GM12878 (cell line): ENCODE measurements around the gene KANK4. TPM values are rescaled to one million over a fixed set of nuclear protein-coding genes. Genes with fewer than 3 reads are reported as not detected.

ENCODE experiments used
- ATAC-seq: fragments of 200-7000 bp; cut with Tn5 transposase; 3 replicates; pipeline ENCODE4 v1.9.1; 2020; ENCODE audit warnings: mild to moderate bottlenecking, moderate library complexity
- BruUV-seq: library from RNA; stranded (reverse); fragments of 400-500 nt; replicated peaks from 2 replicates; lab custom pipeline; 2021; lab: Mats Ljungman, UMichigan
- CTCF ChIA-PET: fragments of 300-600 bp; sonication (Branson Sonifier 250); formaldehyde crosslinking; extraction: SDS; loops from one replicate; lab custom pipeline; 2021; ENCODE audit warnings: inconsistent platforms; lab: Yijun Ruan, JAX
- POLR2A ChIA-PET: fragments of 350-600 bp; formaldehyde crosslinking; extraction: SDS; loops from one replicate; lab custom pipeline; 2021; ENCODE audit warnings: inconsistent platforms; lab: Charles Lee
- RAD21 ChIA-PET: fragments of 300-600 bp; sonication (Branson Sonifier 250); formaldehyde crosslinking; loops from one replicate; lab custom pipeline; 2023; ENCODE audit warnings: antibody characterized with exemption; ENCODE audit not compliant: unreplicated experiment; lab: Charles Lee
- SMC1A ChIA-PET: fragments of 300-600 bp; sonication (Branson Sonifier 250); formaldehyde crosslinking; loops from one replicate; lab custom pipeline; 2023; ENCODE audit not compliant: unreplicated experiment, uncharacterized antibody; lab: Charles Lee
- DNase-seq: peaks from one replicate; pipeline ENCODE4 v3.0.0-alpha.2; 2011; ENCODE audit warnings: low read depth, low spot score
- FAIRE-seq: peaks from 3 replicates; lab custom pipeline; 2011; peaks lifted over from hg19 to GRCh38; lab: Jason Lieb, UNC
- H2AFZ ChIP-seq: 2 replicates; pipeline ENCODE4 v1.6.0; 2011; ENCODE audit warnings: low read depth, low read length, control low read depth; ENCODE audit not compliant: control insufficient read depth
- H3K27ac ChIP-seq: 2 replicates; pipeline ENCODE4 v1.5.1; 2011; ENCODE audit warnings: control low read depth; ENCODE audit not compliant: control insufficient read depth, insufficient read depth
- H3K27me3 ChIP-seq, 2 experiments: replicated peaks in 1 of 2; 2 replicates each; pipeline versions ENCODE4 v1.6.0 to v1.6.1; 2011; ENCODE audit warnings: low read length in 1 of 2; ENCODE audit not compliant: control insufficient read depth in 2 of 2, insufficient read depth in 2 of 2
- H3K36me3 ChIP-seq, 2 experiments: 2 replicates each; pipeline ENCODE4 v1.5.1; 2011; ENCODE audit warnings: low read length in 1 of 2; ENCODE audit not compliant: control insufficient read depth in 2 of 2, insufficient read depth in 2 of 2
- H3K4me1 ChIP-seq: 2 replicates; pipeline ENCODE4 v1.6.1; 2011; ENCODE audit warnings: mild to moderate bottlenecking, low read length, moderate library complexity, mixed read lengths; ENCODE audit not compliant: control insufficient read depth, insufficient read depth
- H3K4me2 ChIP-seq: 2 replicates; pipeline ENCODE4 v1.6.0; 2011; ENCODE audit warnings: control low read depth; ENCODE audit not compliant: control insufficient read depth, insufficient read depth
- H3K4me3 ChIP-seq: fragments of 200-600 bp; sonication (generic); 2 replicates; pipeline ENCODE4 v1.5.1; 2016
- H3K79me2 ChIP-seq: 2 replicates; pipeline ENCODE4 v1.6.0; 2011; ENCODE audit warnings: low read length; ENCODE audit not compliant: control insufficient read depth, insufficient read depth
- H3K9ac ChIP-seq: 2 replicates; pipeline ENCODE4 v1.8.0; 2011; ENCODE audit warnings: low read length, control low read depth, mixed read lengths; ENCODE audit not compliant: control insufficient read depth, insufficient read depth
- H3K9me3 ChIP-seq: replicated peaks from 3 replicates; pipeline ENCODE4 v1.5.1; 2011; ENCODE audit warnings: mild to moderate bottlenecking, low read length; ENCODE audit not compliant: control insufficient read depth, insufficient read depth
- H4K20me1 ChIP-seq: 2 replicates; pipeline ENCODE4 v1.6.0; 2011; ENCODE audit not compliant: control insufficient read depth, insufficient read depth
- ASH2L ChIP-seq: fragments of 300-600, 200-600 bp; sonication (generic); IDR thresholded peaks from 2 replicates; pipeline ENCODE4 v1.6.1; 2017; ENCODE audit warnings: low read depth, mild to moderate bottlenecking, borderline replicate concordance
- BRCA1 ChIP-seq: IDR thresholded peaks from 2 replicates; pipeline ENCODE4 v1.6.1; 2011; ENCODE audit warnings: low read depth, low read length, improper control_type of control experiment
- CEBPB ChIP-seq, 2 experiments: fragments of 150-350 bp in 1 of 2; IDR thresholded peaks; 2 replicates each; pipeline ENCODE4 v1.6.1; 2012 to 2014; ENCODE audit warnings: low read depth in 2 of 2, low read length in 2 of 2, borderline replicate concordance in 1 of 2, inconsistent platforms in 1 of 2
- FOS ChIP-seq: IDR thresholded peaks from 3 replicates; pipeline ENCODE4 v1.6.1; 2011; ENCODE audit warnings: borderline replicate concordance; ENCODE audit not compliant: insufficient read length; ENCODE audit errors: extremely low read depth
- GABPA ChIP-seq: IDR thresholded peaks from 2 replicates; pipeline ENCODE4 v1.6.1; 2014; ENCODE audit warnings: antibody characterized with exemption, low read depth, mild to moderate bottlenecking, inconsistent platforms
- KDM1A ChIP-seq: fragments of 200-600 bp; sonication (generic); IDR thresholded peaks from 2 replicates; pipeline ENCODE4 v1.6.1; 2016; ENCODE audit warnings: borderline replicate concordance
- MEF2A ChIP-seq: IDR thresholded peaks from 2 replicates; pipeline ENCODE4 v1.6.1; 2011; ENCODE audit warnings: low read depth, mild to moderate bottlenecking, low read length, moderate library complexity; ENCODE audit not compliant: insufficient read depth
- NFXL1 ChIP-seq: fragments of 450-650 bp; IDR thresholded peaks from 2 replicates; pipeline ENCODE4 v1.6.1; 2017; ENCODE audit warnings: antibody characterized with exemption, mild to moderate bottlenecking, borderline replicate concordance
- PAX8 ChIP-seq: fragments of 450-650 bp; IDR thresholded peaks from 2 replicates; pipeline ENCODE4 v1.6.1; 2017; ENCODE audit warnings: mild to moderate bottlenecking, moderate library complexity
- POLR2AphosphoS2 ChIP-seq: IDR thresholded peaks from 2 replicates; pipeline ENCODE4 v1.6.1; 2011; ENCODE audit warnings: low read depth, mild to moderate bottlenecking, low read length, improper control_type of control experiment, moderate library complexity
- PRDM15 ChIP-seq: fragments of 450-650 bp; formaldehyde crosslinking; IDR thresholded peaks from 2 replicates; pipeline ENCODE4 v1.4.0; 2020; ENCODE audit warnings: mild to moderate bottlenecking, moderate library complexity
- RFX5 ChIP-seq: IDR thresholded peaks from 2 replicates; pipeline ENCODE4 v1.6.1; 2011; ENCODE audit warnings: low read depth, low read length, improper control_type of control experiment
- TAF1 ChIP-seq: IDR thresholded peaks from 2 replicates; pipeline ENCODE4 v1.6.1; 2011; ENCODE audit warnings: mild to moderate bottlenecking, low read depth, low read length, borderline replicate concordance
- ZNF274 ChIP-seq: IDR thresholded peaks from one replicate; pipeline ENCODE4 v1.8.0; 2011; ENCODE audit not compliant: insufficient read length, insufficient read depth
- ZNF384 ChIP-seq: IDR thresholded peaks from 2 replicates; pipeline ENCODE4 v1.6.1; 2012; ENCODE audit warnings: low read depth, mild to moderate bottlenecking, low read length, improper control_type of control experiment, borderline replicate concordance
- ZNF687 ChIP-seq: fragments of 450-650 bp; IDR thresholded peaks from 2 replicates; pipeline ENCODE4 v1.6.1; 2017; ENCODE audit warnings: mild to moderate bottlenecking, moderate library complexity
- WGBS: methylation state at CpG from one replicate; pipeline ENCODE4 v1.1.6; 2016; ENCODE audit warnings: low lambda C conversion rate; ENCODE audit not compliant: insufficient replicate concordance, insufficient coverage; ENCODE audit errors: missing lambda C conversion rate; 5-methylcytosine and 5-hydroxymethylcytosine counted together
- in situ Hi-C: fragments of 300-500 bp; cut with MboI; formaldehyde crosslinking; loops from 9 replicates; pipeline ENCODE4 v1.14.3; 2018; ENCODE audit warnings: mixed read lengths
- intact Hi-C: fragments of 100-400 bp; cut with micrococcal nuclease; formaldehyde crosslinking; loops from one replicate; pipeline ENCODE4 v1.14.2; 2022; ENCODE audit not compliant: unreplicated experiment
- polyA plus RNA-seq, 11 experiments: library from polyadenylated mRNA; depleted of rRNA in 4 of 11; unstranded in 6 of 11; stranded (reverse) in 5 of 11; fragments of >200 nt; fragmentation: Nextera tagmentation in 4 of 11; fragmentation: Illumina TruSeq in 1 of 11; extraction: Ambion mirVana in 4 of 11; extraction: Trizol in 1 of 11; gene quantifications; 1 replicate in 1 of 11; 2 replicates in 10 of 11; pipeline versions ENCODE4 v1.2.1 to v1.2.3, GENCODE V29; 2011 to 2016; ENCODE audit warnings: inconsistent platforms in 2 of 11, missing spikeins in 2 of 11, low read depth in 1 of 11
- total RNA-seq, 4 experiments: library from RNA; depleted of rRNA in 3 of 4; stranded (reverse); fragments of >200 nt in 3 of 4; fragmentation: Illumina TruSeq in 1 of 4; extraction: Trizol in 1 of 4; gene quantifications; 2 replicates each; pipeline versions ENCODE4 v1.2.1 to v1.2.3, GENCODE V29; 2013 to 2021

KANK4 gene
- total and polyA plus RNA-seq, 10 of the 15 experiments (the other 5 are each of a cell fraction or from before 2014, with no cell fraction given) = not detected

GRCh38 chr1:62285984-62286785, 33.0 kb downstream of the KANK4 start:
- H3K4me1 ChIP-seq = no peaks in the 10 kb centered on the region
- H3K4me3 ChIP-seq = no peak overlapping the region
- no peak overlapping the region for H3K9ac ChIP-seq
- SMC1A ChIA-PET = no interaction called here
- intact Hi-C loops (no loop called here), in situ Hi-C loops (no loop called here)
- no peak overlapping the region for H2AFZ ChIP-seq
- CTCF ChIA-PET = interaction anchor here (0.5 kb wide), 1 partner anchor 147 kb away, joined by 4 read pairs; no protein-coding TSS in a partner anchor
- H4K20me1 ChIP-seq = no peaks in the 10 kb centered on the region
- POLR2A ChIA-PET = interaction anchor here (0.6 kb wide), 1 partner anchor 68 kb away, joined by 3 read pairs; no protein-coding TSS in a partner anchor
- H3K27me3 ChIP-seq = peaks cover 5 to 16% of the 10 kb centered on the region in 2 experiments
- DNase-seq = no peak
- ATAC-seq = no peak
- RAD21 ChIA-PET = no interaction called here
- no TSS peak for BruUV-seq
- H3K27ac ChIP-seq = no peak overlapping the region
- H3K79me2 ChIP-seq = no peaks in the 10 kb centered on the region
- 21% methylated on average over 20 of the region's 20 CpGs for WGBS
- FAIRE-seq = no peak
- H3K4me2 ChIP-seq = no peak overlapping the region
- H3K36me3 ChIP-seq = no peaks in the 10 kb centered on the region
- H3K9me3 ChIP-seq = peaks cover 2% of the 10 kb centered on the region; the same call in 1 of the 3 replicates
- TF ChIP-seq TAF1 (no peak), ZNF384 (no peak), FOS (no peak), CEBPB (IDR thresholded peaks at IDR 0.05; ENCODE audit: borderline replicate concordance in 1 of 2, low read depth in 2 of 2, low read length in 2 of 2) (no peak), KDM1A (no peak), GABPA (no peak), ZNF687 (no peak), MEF2A (no peak), ZNF274 (no peak), NFXL1 (no peak), ASH2L (no peak), BRCA1 (no peak), POLR2AphosphoS2 (no peak), PAX8 (no peak), PRDM15 (CRISPR knock-in tag) (no peak), RFX5 (no peak)
